ENCODE measurements around the gene GFRA1. TPM values are rescaled to one million over a fixed set of nuclear protein-coding genes. Genes with fewer than 3 reads are reported as not detected.

GFRA1 gene
- total RNA-seq, 1 donor from 2014 or later, result 14.0 TPM

GRCh38 chr10:116084161-116084560, 188.8 kb downstream of the GFRA1 start:
- Mint-ChIP-seq H3K4me3 (no peak overlapping the region), H3K27ac (peak overlapping the region; percentile 66), H3K9me3 (no peaks in the 10 kb centered on the region), H3K4me1 (peaks cover 13% of the 10 kb centered on the region), H3K27me3 (ENCODE audit: insufficient read depth, low read depth) (peaks cover 6% of the 10 kb centered on the region), H3K36me3 (peaks cover 2% of the 10 kb centered on the region)
- TF ChIP-seq EZH2phosphoT487 (IDR thresholded peaks at IDR 0.05), result no peak
- TF ChIP-seq EZH2 (IDR thresholded peaks at IDR 0.05), result no peak
- no peak for TF ChIP-seq CTCF (IDR thresholded peaks at IDR 0.05)
- no peak overlapping the region for H3K4me3 ChIP-seq
- no peaks in the 10 kb centered on the region for H3K36me3 ChIP-seq
- no peaks in the 10 kb centered on the region for H3F3A ChIP-seq (ENCODE audit: low read depth)
- no peaks in the 10 kb centered on the region for H4K20me1 ChIP-seq (ENCODE audit: low read depth)
- DNase-seq (ENCODE audit: low spot score), result no peak
- no peaks in the 10 kb centered on the region for H3K27me3 ChIP-seq
- no peak overlapping the region for H2AFZ ChIP-seq (replicated peaks)
- peaks cover 8% of the 10 kb centered on the region for H3K4me1 ChIP-seq
- no peak overlapping the region for H3K4me2 ChIP-seq
- no peak overlapping the region for H3K9ac ChIP-seq
- no peaks in the 10 kb centered on the region for H3K79me2 ChIP-seq (ENCODE audit: low read depth)
- H3K9me3 ChIP-seq (ENCODE audit: low read depth), result no peaks in the 10 kb centered on the region
- no peak overlapping the region for H3K27ac ChIP-seq

GRCh38 chr10:116083226-116083762, 189.7 kb downstream of the GFRA1 start:
- no peak overlapping the region for H3K4me3 ChIP-seq
- H2AFZ ChIP-seq (replicated peaks), result no peak overlapping the region
- H4K20me1 ChIP-seq (ENCODE audit: low read depth), result no peaks in the 10 kb centered on the region
- no peaks in the 10 kb centered on the region for H3K27me3 ChIP-seq
- H3K36me3 Mint-ChIP-seq, result peaks cover 2% of the 10 kb centered on the region
- H3F3A ChIP-seq (ENCODE audit: low read depth), result no peaks in the 10 kb centered on the region
- H3K9ac ChIP-seq, result no peak overlapping the region
- no peak overlapping the region for H3K4me3 Mint-ChIP-seq
- H3K4me1 ChIP-seq, result peaks cover 8% of the 10 kb centered on the region
- peaks cover 4% of the 10 kb centered on the region for H3K27me3 Mint-ChIP-seq (ENCODE audit: insufficient read depth, low read depth)
- no peak for TF ChIP-seq EZH2phosphoT487 (IDR thresholded peaks at IDR 0.05)
- no peaks in the 10 kb centered on the region for H3K9me3 ChIP-seq (ENCODE audit: low read depth)
- DNase-seq (ENCODE audit: low spot score), result no peak
- no peaks in the 10 kb centered on the region for H3K9me3 Mint-ChIP-seq
- H3K4me1 Mint-ChIP-seq, result peaks cover 13% of the 10 kb centered on the region
- no peak overlapping the region for H3K4me2 ChIP-seq
- no peak overlapping the region for H3K27ac Mint-ChIP-seq
- H3K27ac ChIP-seq, result no peak overlapping the region
- H3K36me3 ChIP-seq, result no peaks in the 10 kb centered on the region
- H3K79me2 ChIP-seq (ENCODE audit: low read depth), result no peaks in the 10 kb centered on the region

GRCh38 chr10:116082762-116083161, 190.2 kb downstream of the GFRA1 start:
- H3K27me3 ChIP-seq, result no peaks in the 10 kb centered on the region
- no peak for TF ChIP-seq EZH2 (IDR thresholded peaks at IDR 0.05)
- no peak for TF ChIP-seq CTCF (IDR thresholded peaks at IDR 0.05)
- TF ChIP-seq EZH2phosphoT487 (IDR thresholded peaks at IDR 0.05), result no peak
- DNase-seq (ENCODE audit: low spot score), result no peak
- Mint-ChIP-seq H3K9me3 (no peaks in the 10 kb centered on the region), H3K4me1 (peaks cover 13% of the 10 kb centered on the region), H3K36me3 (no peaks in the 10 kb centered on the region), H3K27ac (no peak overlapping the region), H3K4me3 (no peak overlapping the region), H3K27me3 (ENCODE audit: insufficient read depth, low read depth) (peaks cover 4% of the 10 kb centered on the region)
- peaks cover 8% of the 10 kb centered on the region for H3K4me1 ChIP-seq
- H4K20me1 ChIP-seq (ENCODE audit: low read depth), result no peaks in the 10 kb centered on the region
- no peak overlapping the region for H3K4me2 ChIP-seq
- H3K79me2 ChIP-seq (ENCODE audit: low read depth), result no peaks in the 10 kb centered on the region
- H3F3A ChIP-seq (ENCODE audit: low read depth), result no peaks in the 10 kb centered on the region
- no peak overlapping the region for H2AFZ ChIP-seq (replicated peaks)
- H3K36me3 ChIP-seq, result no peaks in the 10 kb centered on the region
- no peaks in the 10 kb centered on the region for H3K9me3 ChIP-seq (ENCODE audit: low read depth)
- no peak overlapping the region for H3K27ac ChIP-seq
- H3K9ac ChIP-seq, result no peak overlapping the region
- H3K4me3 ChIP-seq, result no peak overlapping the region

GRCh38 chr10:116082206-116082605, 190.8 kb downstream of the GFRA1 start:
- H3K4me1 ChIP-seq, result peaks cover 8% of the 10 kb centered on the region
- H3K4me1 Mint-ChIP-seq, result peaks cover 13% of the 10 kb centered on the region

More at GRCh38 chr10:116082206-116082605, 190.8 kb downstream of the GFRA1 start:
- H3K4me3 Mint-ChIP-seq, result no peak overlapping the region
- no peak for DNase-seq (ENCODE audit: low spot score)
- H3K9me3 ChIP-seq (ENCODE audit: low read depth), result no peaks in the 10 kb centered on the region
- no peaks in the 10 kb centered on the region for H3K9me3 Mint-ChIP-seq
- H3K27ac ChIP-seq, result no peak overlapping the region
- H3K79me2 ChIP-seq (ENCODE audit: low read depth), result no peaks in the 10 kb centered on the region
- no peak for TF ChIP-seq EZH2phosphoT487 (IDR thresholded peaks at IDR 0.05)
- H3K36me3 ChIP-seq, result no peaks in the 10 kb centered on the region
- no peaks in the 10 kb centered on the region for H4K20me1 ChIP-seq (ENCODE audit: low read depth)
- no peaks in the 10 kb centered on the region for H3F3A ChIP-seq (ENCODE audit: low read depth)
- no peak overlapping the region for H3K4me2 ChIP-seq
- H2AFZ ChIP-seq (replicated peaks), result no peak overlapping the region
- H3K27ac Mint-ChIP-seq, result no peak overlapping the region
- peaks cover 4% of the 10 kb centered on the region for H3K27me3 Mint-ChIP-seq (ENCODE audit: insufficient read depth, low read depth)
- H3K4me3 ChIP-seq, result no peak overlapping the region
- no peaks in the 10 kb centered on the region for H3K36me3 Mint-ChIP-seq
- H3K27me3 ChIP-seq, result no peaks in the 10 kb centered on the region
- H3K9ac ChIP-seq, result no peak overlapping the region
